Mononuclear cell (primary cell): ENCODE data around the gene ZNF417. TPM values are rescaled to one million over a fixed set of nuclear protein-coding genes. Genes with fewer than 3 reads are reported as not detected.
"Not testable (repeated sequence)": the region's sequence is repeated elsewhere in the genome, so short reads cannot be mapped to it uniquely, and the experiment has no call there.

Experiments used
- H3K27me3 ChIP-seq: 2 replicates; pipeline ENCODE4 v1.6.0; 2011; ENCODE audit warnings: low read length, control low read depth; ENCODE audit not compliant: insufficient read depth
- H3K4me1 ChIP-seq: 2 replicates; pipeline ENCODE4 v1.5.1; 2011; ENCODE audit warnings: mild to moderate bottlenecking, low read length, control low read depth; ENCODE audit not compliant: insufficient read depth
- H3K4me3 ChIP-seq: 2 replicates; pipeline ENCODE4 v1.5.1; 2011; ENCODE audit warnings: mild to moderate bottlenecking, low read length, moderate library complexity
- H3K9me3 ChIP-seq: 2 replicates; pipeline ENCODE4 v1.5.1; 2011; ENCODE audit warnings: low read depth, mild to moderate bottlenecking, control low read depth, low read length
- total RNA-seq: library from RNA; depleted of rRNA; stranded (reverse); fragments of >200 nt; gene quantifications from one replicate; pipeline ENCODE4 v1.2.3, GENCODE V29; 2012

ZNF417 gene
- total RNA-seq, 1 donor: 23.2 TPM

DNA sequence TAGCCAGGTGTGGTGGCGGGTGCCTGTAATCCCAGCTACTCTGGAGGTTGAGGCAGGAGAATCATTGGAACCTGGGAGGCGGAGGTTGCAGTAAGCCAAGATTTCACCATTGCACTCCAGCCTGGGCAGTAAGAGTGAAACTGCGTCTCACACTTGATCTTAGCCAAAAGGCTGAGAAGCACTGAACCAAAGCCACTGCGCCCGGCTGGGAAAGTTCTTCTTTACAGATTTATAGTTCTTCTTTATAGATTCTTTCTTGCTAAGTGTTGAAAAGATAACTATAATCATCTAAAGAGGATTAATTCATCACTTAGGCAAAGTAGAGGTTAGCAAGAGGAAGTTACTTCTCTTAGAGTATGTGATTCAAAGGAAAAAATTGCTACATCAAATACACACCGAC, 11.1 kb downstream of the ZNF417 start:
- Histone ChIP-seq H3K4me3 (no peak overlapping the region), H3K27me3 (no peaks in the 10 kb centered on the region), H3K9me3 (peaks cover 7% of the 10 kb centered on the region), H3K4me1 (no peaks in the 10 kb centered on the region)

DNA sequence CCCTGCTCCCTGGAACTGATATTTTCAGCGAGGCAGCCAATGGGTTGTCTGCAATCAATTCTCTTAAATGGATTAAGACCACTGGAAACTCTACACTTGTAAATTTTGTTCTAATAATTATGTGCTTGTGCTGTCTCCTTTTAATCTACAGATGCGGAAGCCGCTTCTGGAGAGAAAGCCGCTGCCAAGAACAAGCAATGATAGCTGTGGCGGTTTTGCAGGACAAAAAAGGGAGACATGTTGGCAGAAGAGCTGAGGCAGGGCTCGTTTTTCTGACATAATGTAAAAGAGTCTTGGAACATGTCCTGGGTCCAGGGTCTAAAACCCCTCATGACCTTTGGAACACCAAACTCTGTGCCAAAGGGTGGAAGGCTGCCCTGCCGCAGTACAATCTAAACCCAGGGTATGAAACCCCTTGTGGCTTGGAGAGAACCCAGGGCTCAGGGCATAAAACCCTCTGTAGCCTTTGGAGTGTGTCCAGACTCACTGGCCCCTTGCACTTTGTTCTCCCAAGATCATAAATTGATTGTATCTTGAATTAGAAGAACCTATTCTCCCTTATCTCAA, 12.7 kb downstream of the ZNF417 start:
- H3K9me3 ChIP-seq: peaks cover 7% of the 10 kb centered on the region
- H3K4me3 ChIP-seq: no peak overlapping the region

DNA sequence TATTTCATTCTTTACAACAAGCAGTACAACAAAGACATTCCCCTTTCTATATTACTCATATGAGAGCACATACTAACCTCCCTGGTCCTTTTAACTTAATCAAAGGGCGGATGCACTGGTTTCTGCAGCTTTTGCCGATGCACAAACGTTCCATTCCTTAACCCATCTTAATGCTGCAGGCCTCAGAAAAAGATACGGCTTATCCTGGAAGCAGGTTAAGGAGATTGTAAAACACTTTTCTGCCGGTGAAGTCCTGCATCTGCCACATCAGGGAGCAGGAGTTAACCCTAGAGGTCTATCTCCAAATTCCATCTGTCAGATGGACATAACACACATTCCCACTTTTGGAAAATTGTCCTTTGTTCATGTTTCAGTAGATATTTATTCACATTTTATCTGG, 16.1 kb downstream of the ZNF417 start:
- Histone ChIP-seq H3K4me3 (no peak overlapping the region), H3K9me3 (no peaks in the 10 kb centered on the region), H3K4me1 (no peaks in the 10 kb centered on the region), H3K27me3 (no peaks in the 10 kb centered on the region)

More for the DNA sequence above, 12.7 kb downstream of the ZNF417 start:
- no peaks in the 10 kb centered on the region for H3K27me3 ChIP-seq
- H3K4me1 ChIP-seq: no peaks in the 10 kb centered on the region

DNA sequence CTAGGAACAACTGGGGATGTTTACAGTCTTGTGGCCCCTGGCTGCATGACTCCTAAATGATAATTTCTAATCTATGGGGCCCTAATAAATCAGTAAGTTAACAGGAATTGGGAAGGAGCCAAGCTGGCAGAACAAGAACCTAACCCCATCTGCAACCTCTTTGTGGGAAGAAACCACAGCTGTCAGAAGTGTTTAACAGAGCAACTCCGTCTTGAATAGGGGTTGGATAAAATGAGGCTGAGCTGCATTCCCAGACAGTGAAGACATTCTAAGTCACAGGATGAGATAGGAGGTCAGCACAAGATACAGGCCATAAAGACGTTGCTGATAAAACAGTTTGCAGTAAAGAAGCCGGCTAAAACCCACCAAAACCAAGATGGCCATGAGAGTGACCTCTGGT, 25.7 kb downstream of the ZNF417 start:
- not testable (repeated sequence) for H3K27me3 ChIP-seq, H3K9me3 ChIP-seq, H3K4me3 ChIP-seq
- H3K4me1 ChIP-seq: peaks cover 25% of the 10 kb centered on the region

GRCh38 chr19:57888560-57889231, 27.7 kb downstream of the ZNF417 start, which contains the start of gene ZNF814:
Gene ZNF814 (minus strand): TSS chr19:57889037. CDS start chr19:57888802, 235 bp downstream.
- Histone ChIP-seq H3K27me3 (no peaks in the 10 kb centered on the region), H3K4me1 (peaks cover 25% of the 10 kb centered on the region), H3K9me3 (no peaks in the 10 kb centered on the region), H3K4me3 (peak within 1 kb of the TSS; percentile 58)

DNA sequence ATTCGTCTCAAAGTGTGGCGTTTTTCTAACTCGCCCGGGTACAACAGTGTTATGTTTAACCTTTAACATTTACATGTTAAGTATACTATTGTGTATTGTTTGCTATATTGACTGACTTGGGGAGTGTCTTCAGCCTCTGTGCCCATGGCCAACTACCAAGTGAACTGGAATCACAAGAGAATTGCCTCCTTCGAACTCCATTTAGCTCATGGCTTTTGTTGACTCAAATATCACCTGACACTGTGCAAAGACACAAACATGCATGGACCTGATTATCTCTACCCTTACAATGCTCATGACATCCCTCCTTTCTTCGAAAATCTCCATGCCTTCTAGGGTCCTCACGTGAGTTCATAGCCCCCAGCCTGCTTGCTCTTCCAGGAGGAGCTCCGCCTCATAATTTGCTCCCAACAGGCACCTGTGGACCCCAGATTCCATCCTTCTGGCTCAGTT, 28.3 kb downstream of the ZNF417 start:
- Histone ChIP-seq H3K4me3 (peak overlapping the region; percentile 58), H3K4me1 (peaks cover 25% of the 10 kb centered on the region), H3K27me3 (no peaks in the 10 kb centered on the region), H3K9me3 (no peaks in the 10 kb centered on the region)

DNA sequence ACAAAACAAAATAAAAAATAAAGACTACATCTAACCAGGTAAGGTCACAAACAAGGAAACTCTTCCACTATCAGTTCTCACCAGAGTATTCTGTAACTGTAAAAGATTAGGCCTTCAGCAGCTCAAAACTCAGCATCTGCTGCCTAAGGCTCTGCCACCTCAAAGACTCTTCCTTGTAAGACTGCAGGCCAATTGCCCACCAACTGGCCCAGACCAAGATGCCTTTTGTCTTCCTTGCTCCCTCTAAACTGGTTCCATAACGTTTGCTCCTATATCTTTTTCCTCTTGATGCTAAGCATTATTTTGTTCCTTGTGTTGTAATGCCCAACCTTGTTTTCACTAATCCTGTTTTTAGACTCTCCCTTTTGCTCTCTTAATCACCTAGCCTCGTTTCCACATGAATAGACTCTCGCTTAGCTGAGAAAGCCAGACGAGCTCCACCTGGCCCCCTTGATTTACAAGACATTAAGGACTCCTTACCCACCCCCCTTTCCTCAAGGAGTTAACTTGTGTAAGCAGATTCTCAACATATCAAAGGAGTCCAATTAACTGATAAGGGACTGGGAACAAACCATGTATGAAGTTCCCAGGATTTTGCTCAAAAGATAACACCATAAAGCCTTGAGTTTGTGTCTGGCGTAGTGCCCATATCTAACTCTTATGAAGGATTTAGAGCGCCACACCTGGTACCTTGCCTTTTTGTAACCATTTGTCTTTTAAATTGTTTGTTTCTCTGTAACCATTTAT, 29.0 kb downstream of the ZNF417 start:
- H3K4me1 ChIP-seq: peaks cover 25% of the 10 kb centered on the region
- H3K9me3 ChIP-seq: no peaks in the 10 kb centered on the region
- no peak overlapping the region for H3K4me3 ChIP-seq
- H3K27me3 ChIP-seq: no peaks in the 10 kb centered on the region

DNA sequence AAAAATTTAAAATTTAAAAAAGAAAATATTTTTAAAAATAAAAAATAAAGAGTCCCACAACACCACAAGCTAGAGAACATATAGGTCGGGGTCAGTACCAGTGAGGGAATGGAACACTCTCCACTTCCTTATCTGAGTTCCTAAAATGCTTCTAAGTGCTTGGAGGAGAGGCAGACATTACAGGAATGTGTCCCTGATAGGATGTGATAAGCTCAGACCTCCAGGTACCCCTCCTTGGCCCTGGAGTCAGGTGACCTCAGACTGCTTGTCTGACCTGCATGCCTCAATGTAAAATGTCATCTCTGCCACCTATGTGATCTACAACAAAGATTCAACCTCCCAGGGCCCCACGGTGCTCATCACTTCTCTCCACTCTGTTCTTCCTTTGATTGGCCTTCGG, 30.3 kb downstream of the ZNF417 start:
- H3K4me1 ChIP-seq: peaks cover 25% of the 10 kb centered on the region
- H3K9me3 ChIP-seq: no peaks in the 10 kb centered on the region
- H3K27me3 ChIP-seq: no peaks in the 10 kb centered on the region
- H3K4me3 ChIP-seq: no peak overlapping the region

- not testable (repeated sequence) for H3K27me3 ChIP-seq, H3K4me3 ChIP-seq, H3K4me1 ChIP-seq
- peaks cover 57% of the 10 kb centered on the region for H3K9me3 ChIP-seq
Measured at GRCh38 chr19:57873883-57874799, 42.3 kb downstream of the ZNF417 start.

DNA sequence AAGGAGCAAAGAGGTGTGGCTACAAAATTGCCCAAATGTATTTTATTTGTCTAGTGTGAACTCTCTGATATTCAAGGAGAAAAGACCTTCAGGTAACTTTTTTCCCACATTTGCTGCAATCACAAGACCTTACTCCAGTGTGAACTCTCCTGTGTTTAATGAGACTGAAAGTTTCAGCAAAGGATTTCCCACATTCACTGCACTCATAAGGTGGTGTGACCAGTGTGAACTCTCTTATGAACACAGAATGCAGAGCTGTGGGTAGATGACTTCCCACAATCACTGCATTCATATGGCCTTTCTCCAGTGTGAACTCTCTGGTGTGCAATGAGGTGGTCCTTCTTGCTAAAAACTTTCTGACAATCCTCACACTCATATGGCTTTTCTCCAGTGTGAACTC, 43.9 kb downstream of the ZNF417 start:
- Histone ChIP-seq H3K4me3 (no peak overlapping the region), H3K27me3 (no peaks in the 10 kb centered on the region), H3K9me3 (peaks cover 63% of the 10 kb centered on the region), H3K4me1 (no peaks in the 10 kb centered on the region)

- no peak overlapping the region for H3K4me3 ChIP-seq
- peaks cover 58% of the 10 kb centered on the region for H3K9me3 ChIP-seq
- no peaks in the 10 kb centered on the region for H3K27me3 ChIP-seq
- no peaks in the 10 kb centered on the region for H3K4me1 ChIP-seq
Measured at GRCh38 chr19:57870225-57870624, 46.2 kb downstream of the ZNF417 start.

- not testable (repeated sequence) for H3K27me3 ChIP-seq, H3K4me1 ChIP-seq, H3K4me3 ChIP-seq
- H3K9me3 ChIP-seq: peaks cover 56% of the 10 kb centered on the region
Measured at GRCh38 chr19:57869655-57870054, 46.7 kb downstream of the ZNF417 start.

- no peak overlapping the region for H3K4me3 ChIP-seq
- peaks cover 40% of the 10 kb centered on the region for H3K9me3 ChIP-seq
- H3K27me3 ChIP-seq: no peaks in the 10 kb centered on the region
- no peaks in the 10 kb centered on the region for H3K4me1 ChIP-seq
Measured at GRCh38 chr19:57867868-57868492, 48.4 kb downstream of the ZNF417 start.
